ENCODE data around the gene HINFP.

DNA sequence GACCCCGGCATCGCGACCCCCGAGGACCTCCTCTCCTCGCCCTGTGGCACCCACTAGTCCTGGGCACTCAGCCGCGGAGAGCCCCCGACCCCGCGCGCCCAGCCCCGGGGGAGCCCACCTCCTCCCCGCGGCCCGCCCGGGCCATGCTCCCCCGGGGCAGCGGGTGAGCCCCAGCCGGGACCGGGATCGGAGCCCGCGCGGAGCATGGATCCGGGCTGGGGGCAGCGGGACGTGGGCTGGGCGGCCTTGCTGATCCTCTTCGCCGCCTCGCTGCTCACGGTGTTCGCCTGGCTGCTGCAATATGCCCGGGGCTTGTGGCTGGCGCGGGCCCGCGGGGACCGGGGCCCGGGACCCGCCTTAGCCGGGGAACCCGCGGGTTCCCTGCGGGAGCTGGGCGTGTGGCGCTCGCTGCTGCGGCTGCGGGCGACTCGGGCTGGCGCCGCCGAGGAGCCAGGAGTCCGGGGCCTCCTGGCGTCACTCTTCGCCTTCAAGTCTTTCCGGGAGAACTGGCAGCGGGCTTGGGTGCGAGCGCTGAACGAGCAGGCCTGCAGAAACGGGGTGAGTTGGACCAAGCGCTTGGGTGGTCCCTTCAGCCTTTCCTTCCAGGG, 13.7 kb upstream of the HINFP start:
- TF ChIP-seq CTCF (conservative IDR thresholded peaks at IDR 0.05): no peak
- TF ChIP-seq ZFX (IDR thresholded peaks at IDR 0.05): peak; percentile 69; the same call in 1 of the 2 replicates

All from C4-2B (cell line).